HG02938 (cell line): Measurements from ENCODE around the gene HLTF.
"Not testable (repeated sequence)": the region's sequence is repeated elsewhere in the genome, so short reads cannot be mapped to it uniquely, and the experiment has no call there.

ENCODE experiments used
- ATAC-seq: cut with Tn5 transposase; IDR thresholded peaks from one replicate; pipeline ENCODE4 v1.9.1; 2021; ENCODE audit warnings: mild to moderate bottlenecking, moderate library complexity; ENCODE audit not compliant: unreplicated experiment

Gene HLTF

GRCh38 chr3:149086232-149086988 lies at the start of gene HLTF:
TSS of gene HLTF (minus strand) at chr3:149086533. CDS start at chr3:149086336, 197 bp downstream.
- peak; percentile 99 for ATAC-seq

- ATAC-seq = no peak
These were observed 48.2 kb upstream of the HLTF start for GRCh38 chr3:149134575-149134974.

GRCh38 chr3:149131589-149131988 lies 45.3 kb upstream of the HLTF start:
- ATAC-seq = no peak

- ATAC-seq = peak; percentile 83
These were observed 43.2 kb upstream of the HLTF start, which contains the start of gene HPS3 for GRCh38 chr3:149129326-149130205. TSS of gene HPS3 (plus strand) at chr3:149129638. CDS start at chr3:149129724, 86 bp downstream.

- peak; percentile 3 for ATAC-seq
These were observed 42.5 kb upstream of the HLTF start for GRCh38 chr3:149128821-149129220.

- ATAC-seq = no peak
These were observed 36.6 kb upstream of the HLTF start for GRCh38 chr3:149122721-149123578.

- ATAC-seq = peak; percentile 80
These were observed 34.0 kb upstream of the HLTF start for GRCh38 chr3:149120051-149120972.

GRCh38 chr3:149119466-149119865 lies 33.1 kb upstream of the HLTF start:
- no peak for ATAC-seq

- no peak for ATAC-seq
These were observed 32.4 kb upstream of the HLTF start for GRCh38 chr3:149118724-149119123.

GRCh38 chr3:149115114-149115513 lies 28.8 kb upstream of the HLTF start:
- ATAC-seq = no peak

GRCh38 chr3:149114458-149114857 lies 28.1 kb upstream of the HLTF start:
- no peak for ATAC-seq

GRCh38 chr3:149104484-149104883 lies 18.2 kb upstream of the HLTF start:
- ATAC-seq = no peak

- ATAC-seq = no peak
These were observed 15.3 kb upstream of the HLTF start for GRCh38 chr3:149101641-149102040.

GRCh38 chr3:149101154-149101553 lies 14.8 kb upstream of the HLTF start:
- ATAC-seq = no peak

- ATAC-seq = not testable (repeated sequence)
These were observed 11.7 kb upstream of the HLTF start for GRCh38 chr3:149097987-149098386.

- ATAC-seq = peak; percentile 97
These were observed 9.2 kb upstream of the HLTF start for GRCh38 chr3:149095487-149095886.

GRCh38 chr3:149091983-149092382 lies 5.7 kb upstream of the HLTF start:
- no peak for ATAC-seq

GRCh38 chr3:149090907-149091306 lies 4.6 kb upstream of the HLTF start:
- ATAC-seq = no peak

- ATAC-seq = no peak
These were observed 4.1 kb upstream of the HLTF start for GRCh38 chr3:149090461-149090860.

GRCh38 chr3:149089395-149089794 lies 3.1 kb upstream of the HLTF start:
- no peak for ATAC-seq
